Sigmoid colon (tissue), 3 donors: ENCODE data around the gene LRRC43.

Source experiments
- POLR2A ChIP-seq, 2 donors: fragments of 450-650 bp; IDR thresholded peaks; one replicate each; pipeline ENCODE4 v1.6.1; 2016; ENCODE audit warnings: antibody characterized with exemption in 2 of 2, mild to moderate bottlenecking in 2 of 2, moderate library complexity in 2 of 2
- TF ChIP-seq, protein P1 (sequence below), 4 experiments: fragments of 450-650 bp in 3 of 4; fragments of 200-600 bp in 1 of 4; IDR thresholded peaks; one replicate each; pipeline ENCODE4 v1.5.1; 2016 to 2019; ENCODE audit warnings: antibody characterized with exemption in 4 of 4, mild to moderate bottlenecking in 3 of 4, moderate library complexity in 2 of 4

DNA sequence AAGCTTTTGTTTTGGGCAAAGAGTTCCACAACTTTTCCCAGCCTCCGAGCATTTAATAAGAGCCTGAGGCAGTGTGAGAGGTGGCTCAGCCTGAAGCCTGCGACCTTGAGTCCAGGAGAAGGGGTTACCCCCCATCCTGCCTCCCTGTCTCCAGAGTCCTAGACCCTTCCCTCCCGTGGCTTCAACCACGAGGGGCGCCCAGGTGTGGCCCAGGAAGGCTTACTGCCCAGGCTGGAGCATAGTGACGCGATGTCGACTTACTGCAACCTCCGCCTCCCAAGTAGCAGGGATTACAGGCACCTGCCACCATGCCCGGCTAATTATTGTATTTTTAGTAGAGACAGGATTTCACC is 641 bp downstream of the LRRC43 start:
- TF ChIP-seq, protein P1, sequence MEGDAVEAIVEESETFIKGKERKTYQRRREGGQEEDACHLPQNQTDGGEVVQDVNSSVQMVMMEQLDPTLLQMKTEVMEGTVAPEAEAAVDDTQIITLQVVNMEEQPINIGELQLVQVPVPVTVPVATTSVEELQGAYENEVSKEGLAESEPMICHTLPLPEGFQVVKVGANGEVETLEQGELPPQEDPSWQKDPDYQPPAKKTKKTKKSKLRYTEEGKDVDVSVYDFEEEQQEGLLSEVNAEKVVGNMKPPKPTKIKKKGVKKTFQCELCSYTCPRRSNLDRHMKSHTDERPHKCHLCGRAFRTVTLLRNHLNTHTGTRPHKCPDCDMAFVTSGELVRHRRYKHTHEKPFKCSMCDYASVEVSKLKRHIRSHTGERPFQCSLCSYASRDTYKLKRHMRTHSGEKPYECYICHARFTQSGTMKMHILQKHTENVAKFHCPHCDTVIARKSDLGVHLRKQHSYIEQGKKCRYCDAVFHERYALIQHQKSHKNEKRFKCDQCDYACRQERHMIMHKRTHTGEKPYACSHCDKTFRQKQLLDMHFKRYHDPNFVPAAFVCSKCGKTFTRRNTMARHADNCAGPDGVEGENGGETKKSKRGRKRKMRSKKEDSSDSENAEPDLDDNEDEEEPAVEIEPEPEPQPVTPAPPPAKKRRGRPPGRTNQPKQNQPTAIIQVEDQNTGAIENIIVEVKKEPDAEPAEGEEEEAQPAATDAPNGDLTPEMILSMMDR (IDR thresholded peaks at IDR 0.05): no peak
- TF ChIP-seq POLR2A (IDR thresholded peaks at IDR 0.05): no peak
